ENCODE measurements around the gene CIAO2B.

Gene CIAO2B

DNA sequence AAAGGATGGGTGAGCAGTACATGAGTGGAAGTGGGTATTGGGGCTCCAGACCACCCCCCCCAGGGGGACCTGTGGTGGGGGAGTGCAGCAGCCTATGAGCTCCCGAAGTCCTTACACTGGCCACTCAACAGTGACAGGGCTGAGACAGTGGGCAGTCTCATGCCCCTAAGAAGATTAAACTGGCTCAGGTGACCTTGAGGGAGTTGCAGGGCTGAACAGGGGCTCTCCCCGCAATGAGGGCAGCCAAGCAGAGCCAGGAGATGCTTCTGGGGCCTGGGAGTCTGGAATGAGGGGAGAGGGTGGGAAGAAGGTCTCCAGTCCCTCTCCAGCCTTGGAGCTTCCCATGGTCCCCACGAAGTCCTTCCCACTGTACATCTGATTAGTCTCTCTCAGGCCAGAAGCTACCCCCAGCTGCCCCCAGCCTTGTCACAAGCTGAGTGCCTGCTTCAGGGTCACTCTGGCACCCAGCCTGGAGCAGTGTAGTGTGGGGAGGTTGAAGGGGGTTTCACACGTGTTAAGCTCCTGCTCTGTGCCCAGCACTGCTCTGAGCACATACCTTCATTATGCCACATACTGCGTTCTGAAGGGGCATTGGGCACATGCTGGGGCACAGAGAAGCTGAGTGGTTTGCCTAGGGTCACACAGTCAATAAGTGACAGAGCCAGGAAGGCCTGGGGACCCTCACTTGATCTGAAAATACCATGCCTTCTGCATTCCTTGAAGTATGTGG is 14.5 kb downstream of the CIAO2B start:
- no peak for DNase-seq

DNA sequence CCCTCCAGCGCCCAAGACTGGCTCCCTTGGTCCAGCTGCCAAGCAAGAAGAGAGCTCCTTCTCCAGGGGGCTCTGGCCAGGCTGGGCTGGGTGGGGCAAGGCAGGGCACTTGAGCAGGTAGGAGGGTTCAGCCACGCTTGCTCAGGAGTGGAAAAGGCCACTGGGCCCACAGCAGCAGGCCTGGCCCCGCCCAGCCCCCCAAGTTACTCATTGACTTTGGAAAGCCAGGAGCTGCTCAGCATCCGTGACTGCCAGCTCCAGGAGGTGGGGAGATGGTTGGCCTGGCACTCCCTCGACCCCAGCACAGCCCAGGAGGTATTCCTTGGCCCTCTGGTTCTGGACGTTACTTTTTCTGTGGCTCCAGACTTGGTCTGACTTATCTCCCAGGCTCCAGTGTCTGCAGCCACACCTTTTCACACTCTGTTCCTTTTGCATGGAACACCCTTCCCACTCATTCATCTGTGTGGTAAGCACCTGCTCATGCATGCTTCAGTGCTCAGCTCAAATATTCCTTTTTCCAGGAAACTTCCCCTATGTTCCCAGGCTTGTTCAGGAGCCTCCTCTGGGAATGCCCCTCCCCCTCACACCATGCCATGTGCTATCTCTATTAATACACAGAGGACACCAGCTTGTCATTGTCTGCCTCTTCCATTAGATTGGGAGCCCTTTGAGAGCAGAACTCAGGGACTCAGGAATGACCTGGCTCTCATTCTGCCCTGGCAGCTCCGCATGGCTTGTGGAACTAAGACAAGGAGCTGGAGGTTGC is 15.2 kb downstream of the CIAO2B start, which contains the start of gene CDH16:
TSS of gene CDH16 (minus strand) at position 83 of the 766 bp plus-strand sequence. CDS start 820 bp downstream, outside the sequence.
- no peak for DNase-seq

DNA sequence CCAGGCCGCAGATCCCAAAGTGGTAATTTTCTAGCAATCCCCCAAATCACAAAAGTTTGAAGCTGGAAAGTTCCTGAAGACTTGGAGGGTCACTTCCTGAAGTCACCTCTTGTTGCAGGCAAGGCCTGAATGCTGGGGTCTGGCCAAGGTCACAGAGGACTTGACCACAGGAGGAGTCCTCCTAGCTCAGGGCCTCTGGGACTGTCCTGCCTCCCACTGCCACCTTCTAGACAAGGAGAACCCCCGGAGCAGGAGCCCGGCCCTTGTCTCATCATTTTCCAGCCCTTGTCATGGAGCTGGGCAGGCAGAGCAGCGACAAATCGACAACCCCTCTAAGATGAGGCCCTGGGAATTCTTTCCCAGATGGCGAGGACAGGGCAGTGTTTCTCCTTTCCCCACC is 15.8 kb downstream of the CIAO2B start:
- DNase-seq: no peak

DNA sequence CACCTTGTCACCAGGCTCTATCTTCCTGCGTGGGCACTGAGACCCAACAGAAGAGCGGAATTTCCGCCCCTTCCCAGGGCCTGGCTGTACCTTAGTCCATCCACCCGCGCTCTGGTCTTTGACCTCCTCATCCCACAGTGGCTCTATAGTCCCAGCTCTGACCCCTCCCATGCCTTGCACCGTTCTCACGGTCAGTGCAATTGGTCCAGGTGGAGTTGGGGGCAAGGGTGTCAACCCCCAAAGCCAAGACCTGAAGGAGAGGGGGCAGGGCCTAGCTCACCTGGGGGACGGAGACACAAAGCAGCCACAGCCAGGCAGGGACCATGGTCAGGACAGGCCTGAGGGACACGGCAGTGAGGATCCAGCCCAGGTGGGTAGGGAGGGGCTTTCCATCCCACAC is 16.5 kb downstream of the CIAO2B start:
- DNase-seq: no peak

DNA sequence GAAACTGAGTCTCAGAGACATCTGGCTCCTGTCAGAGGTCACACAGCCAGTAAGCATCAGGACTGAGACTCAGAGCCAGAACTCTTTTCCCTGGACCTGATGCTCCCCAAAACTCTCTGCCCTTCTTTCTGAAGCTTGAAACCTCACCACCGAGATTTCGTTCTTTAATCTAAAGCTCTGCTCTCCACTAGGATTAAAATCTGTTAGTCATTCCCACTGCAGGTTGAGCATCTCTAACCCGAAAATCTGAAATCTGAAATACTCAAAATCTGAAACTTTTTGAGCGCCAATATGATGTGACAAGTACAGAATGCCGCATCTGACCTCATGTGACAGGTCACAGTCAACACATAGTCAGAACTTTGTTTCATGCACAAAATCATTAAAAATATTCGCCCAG is 17.7 kb downstream of the CIAO2B start:
- no peak for DNase-seq

DNA sequence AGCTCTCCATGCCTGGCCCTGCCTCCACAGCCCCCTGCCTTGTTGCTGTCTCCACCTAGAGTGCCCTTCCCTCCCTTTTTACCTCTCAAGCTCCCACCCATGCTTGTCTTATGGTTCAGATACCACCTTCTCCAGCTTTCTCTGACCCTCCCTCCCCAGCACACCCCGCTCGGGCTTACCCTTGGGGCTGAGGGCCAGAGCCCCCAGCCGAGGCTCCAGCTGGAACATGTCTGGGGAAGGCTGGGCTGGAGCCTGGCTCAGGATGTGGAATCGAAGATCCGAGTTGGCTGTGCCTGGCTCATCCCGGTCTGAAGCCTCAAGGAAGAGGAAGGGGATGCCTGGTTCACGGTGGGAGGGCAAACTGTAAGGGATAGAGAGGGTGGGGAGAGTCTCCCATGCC is 19.2 kb downstream of the CIAO2B start:
- no peak for DNase-seq

DNA sequence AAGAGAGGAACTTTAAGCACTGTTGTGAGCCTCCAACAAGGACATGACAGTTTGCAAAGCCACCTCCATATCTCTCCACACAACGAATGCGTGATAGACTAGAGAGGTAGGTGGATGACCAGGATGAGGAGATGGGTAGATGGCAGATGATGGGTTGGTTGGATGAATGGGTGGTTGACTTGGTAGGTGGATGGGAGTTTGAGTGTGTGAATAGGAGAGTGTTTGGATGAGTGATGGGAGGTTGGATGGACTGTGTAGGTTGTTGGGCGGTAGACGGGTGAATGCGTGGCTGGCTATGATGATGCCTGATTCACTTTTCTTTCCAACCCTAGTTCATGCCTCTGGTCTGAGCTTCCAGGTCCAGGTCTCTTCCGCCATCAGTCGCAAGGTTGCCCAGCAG is 19.7 kb downstream of the CIAO2B start:
- DNase-seq: no peak

DNA sequence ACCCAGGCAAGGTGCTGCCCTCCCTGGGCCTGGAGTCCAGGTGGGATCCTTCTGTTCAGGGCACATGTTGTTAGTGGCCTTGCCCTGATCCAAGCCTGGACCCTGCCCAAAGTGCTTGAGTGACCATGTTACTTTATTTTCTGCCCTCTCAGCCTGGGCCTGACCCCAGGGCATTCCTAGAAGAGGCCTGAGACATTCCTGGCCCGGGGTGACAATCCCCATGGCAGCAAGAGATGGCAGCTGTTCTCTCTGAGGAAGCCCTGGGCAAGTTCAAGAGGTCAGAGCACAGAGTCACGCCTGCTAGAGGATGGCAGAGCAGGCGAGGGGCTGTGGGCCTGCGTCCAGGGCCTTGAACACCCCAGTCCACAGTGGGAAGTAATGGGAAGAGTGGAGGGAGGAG is 20.5 kb downstream of the CIAO2B start:
- DNase-seq: no peak

DNA sequence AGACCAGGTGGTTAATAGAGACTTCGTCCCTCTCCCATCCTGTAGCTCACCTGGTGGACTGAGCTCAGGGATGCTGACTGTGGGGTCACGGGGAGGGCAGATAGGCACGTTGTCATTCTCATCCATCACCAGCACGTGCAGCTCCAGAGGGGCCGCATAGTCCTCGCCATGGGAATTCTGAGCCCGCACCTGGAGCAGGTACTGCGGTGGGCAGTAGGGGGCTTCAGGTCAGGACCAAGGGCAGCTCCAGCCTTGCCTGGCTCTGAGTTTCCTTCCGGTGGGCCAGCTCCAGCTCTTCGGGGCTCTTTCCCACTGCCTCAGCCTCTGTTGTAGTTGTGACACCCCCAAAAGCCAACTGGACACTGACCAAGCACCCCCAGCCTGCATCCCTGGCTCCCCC is 21.1 kb downstream of the CIAO2B start:
- no peak for DNase-seq

DNA sequence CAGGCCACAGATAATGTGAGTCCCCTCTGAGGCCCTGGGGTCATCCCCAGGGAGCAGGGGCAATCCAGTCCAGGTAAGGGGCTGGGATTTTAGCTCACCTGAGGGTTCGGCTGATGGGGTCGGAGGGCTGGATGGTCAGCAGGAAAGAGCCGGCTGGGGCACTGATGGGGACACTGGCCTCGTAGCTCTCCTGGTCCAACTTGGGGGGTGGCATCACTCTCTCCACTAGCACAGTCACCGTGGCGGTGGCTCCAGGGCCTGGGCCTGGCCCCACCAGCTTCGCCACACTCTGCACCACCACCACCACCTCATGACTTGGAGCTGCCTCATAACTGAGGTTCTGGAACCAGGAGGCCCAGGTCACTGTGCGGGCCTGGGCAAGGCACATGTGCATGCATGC is 22.4 kb downstream of the CIAO2B start:
- DNase-seq: no peak

DNA sequence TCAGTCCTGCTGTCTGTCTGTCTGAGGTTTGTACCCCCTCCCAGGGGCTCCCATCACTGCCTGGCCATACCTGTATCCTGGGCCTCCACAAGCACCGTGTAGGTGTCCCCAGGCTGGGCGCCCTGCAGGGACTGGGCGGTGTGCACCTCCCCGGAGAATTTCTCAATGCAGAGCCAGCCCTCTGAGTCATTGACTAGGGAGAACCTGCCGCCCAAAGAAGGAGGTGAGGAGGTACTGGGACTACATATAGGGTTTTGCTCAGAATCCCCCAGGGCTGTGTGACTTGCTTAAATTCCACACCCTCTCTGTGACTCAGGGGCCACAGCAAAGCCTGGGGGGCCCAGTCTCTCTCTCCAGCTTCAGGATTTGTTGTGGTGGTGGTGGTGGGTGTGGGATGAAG is 23.1 kb downstream of the CIAO2B start:
- DNase-seq: no peak

DNA sequence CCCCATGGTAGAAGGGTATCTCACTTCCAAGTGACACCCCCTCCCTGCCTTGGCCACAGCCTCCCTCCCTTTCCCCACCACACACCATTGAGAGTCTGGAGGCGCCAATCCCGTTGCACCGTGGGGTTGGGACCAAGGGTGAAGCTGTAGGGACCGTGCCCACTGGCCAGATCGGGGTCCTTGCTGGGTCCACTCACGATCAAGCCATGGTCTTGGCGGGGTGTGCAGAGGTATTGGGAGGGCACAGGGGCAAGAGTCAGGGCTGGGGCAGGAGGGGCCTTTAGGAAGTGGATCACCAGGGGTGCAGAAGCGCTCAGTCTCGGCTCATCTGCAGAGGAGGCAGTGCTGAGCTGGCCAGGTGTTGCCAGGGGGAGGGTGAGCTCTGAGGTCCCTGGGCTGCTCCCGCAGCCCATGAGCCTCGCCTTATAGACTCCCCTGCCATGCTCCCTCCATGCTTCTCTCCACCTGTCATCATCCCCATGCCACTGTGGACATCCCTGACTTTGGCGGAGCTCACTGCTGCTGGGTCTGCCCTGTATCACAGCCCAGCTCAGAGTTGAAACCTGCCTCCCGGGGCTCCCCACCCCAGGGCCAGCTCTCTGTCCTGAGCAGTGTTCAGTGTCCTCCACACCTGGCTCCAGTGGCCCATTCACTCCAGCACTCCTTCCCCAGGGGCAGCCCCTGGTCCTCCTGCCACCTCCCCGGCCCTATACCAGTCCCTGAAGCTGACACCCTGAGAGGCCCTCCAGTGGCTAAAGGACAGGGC is 23.8 kb downstream of the CIAO2B start:
- no peak for DNase-seq

DNA sequence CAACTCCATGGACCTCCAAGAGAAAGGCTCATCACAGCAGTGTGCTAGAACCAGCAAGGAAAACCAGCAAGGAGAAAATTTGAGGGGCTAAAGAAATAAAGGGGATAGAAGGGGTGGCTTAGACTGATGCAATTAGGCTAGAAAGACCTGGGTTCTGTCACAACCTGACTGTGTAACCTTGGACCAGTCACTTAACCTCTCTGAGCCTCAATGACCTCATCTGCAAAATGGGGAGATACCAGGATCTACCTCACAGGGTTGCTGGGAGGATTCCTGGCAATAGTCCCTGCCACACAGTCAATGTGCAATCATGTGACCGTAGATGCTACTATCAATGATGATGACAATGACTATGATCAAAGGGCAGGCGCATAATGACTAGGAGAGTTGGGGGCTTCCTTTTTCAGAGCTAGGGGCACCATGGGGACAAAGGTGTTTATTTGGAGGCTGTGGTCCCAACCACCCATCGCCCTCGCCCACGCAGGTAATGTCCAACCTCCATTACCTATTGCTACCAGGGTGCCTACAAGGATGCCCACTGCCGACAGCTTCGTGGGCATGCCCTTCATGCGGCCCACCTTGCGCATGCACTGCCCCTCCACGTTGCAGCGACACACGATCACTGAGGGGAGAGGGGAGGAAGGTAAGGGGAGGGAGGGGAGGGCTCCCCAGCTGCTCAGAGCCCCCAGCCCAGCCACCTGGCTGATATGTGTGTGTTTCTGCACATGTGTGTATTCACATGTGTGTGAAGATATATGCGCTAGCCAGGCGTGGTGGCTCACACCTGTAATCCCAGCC is 25.2 kb downstream of the CIAO2B start:
- no peak for DNase-seq

DNA sequence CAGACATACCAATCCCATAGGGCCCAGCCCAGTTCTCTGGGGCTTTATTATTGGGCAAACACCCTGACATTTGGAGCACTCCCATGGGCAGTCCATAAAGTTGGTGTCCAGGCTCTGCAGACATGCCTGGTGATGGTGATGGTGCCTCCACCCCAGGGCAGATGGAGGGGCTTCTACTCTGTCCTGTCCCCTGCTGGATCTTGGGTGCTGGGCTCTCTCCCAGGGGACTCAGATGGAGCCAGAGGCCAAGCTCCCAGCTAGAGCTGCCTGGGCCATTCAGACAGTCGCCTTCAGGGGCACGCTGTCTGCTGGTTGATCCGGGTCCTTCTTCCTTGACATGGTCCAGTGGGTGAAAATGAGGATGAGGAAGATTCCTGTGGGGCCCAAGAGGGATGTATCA is 26.1 kb downstream of the CIAO2B start:
- no peak for DNase-seq

DNA sequence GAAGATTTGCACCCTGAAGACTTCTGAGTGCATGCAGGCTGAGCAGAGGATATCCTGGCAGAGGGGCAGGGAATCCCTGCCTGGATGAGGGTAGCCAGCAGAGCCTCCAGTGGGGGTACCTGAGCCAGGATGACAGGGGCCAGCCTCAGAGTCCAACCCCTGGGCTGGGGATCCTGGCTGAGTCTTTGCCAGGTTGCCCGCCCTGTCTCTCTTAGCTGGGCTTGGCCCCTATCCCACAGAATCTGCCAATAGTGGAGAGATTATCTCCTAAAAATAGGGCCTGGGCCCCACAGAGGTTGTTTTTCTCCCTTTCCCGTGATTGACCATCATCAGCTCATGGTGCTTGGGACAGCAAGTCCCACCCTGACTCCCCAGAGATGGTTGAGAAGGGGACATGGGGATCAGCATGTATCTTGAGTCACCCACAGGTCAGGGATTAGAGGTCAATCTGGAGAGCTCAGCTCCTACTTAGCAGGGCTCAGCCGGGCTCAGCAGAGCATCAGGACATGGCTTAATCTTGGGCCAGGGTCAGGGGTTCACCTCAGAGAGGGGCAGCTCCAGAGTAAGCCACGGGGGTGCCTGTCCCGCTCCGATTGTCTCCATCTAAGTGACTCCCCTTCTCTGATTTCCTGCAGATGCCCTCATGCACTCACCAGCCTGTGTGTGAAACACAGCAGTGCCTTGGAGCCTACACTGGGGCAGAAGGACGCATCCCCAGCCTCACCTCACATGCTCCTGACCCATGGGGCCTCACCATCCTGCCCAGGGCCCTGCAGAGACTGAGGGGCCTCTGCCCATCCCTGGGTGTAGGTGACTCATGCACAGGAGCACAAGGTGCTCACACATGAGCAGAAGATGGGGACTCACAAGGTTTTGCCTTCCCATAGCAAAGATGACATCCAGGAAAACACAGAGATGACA is 27.0 kb downstream of the CIAO2B start:
- no peak for DNase-seq

DNA sequence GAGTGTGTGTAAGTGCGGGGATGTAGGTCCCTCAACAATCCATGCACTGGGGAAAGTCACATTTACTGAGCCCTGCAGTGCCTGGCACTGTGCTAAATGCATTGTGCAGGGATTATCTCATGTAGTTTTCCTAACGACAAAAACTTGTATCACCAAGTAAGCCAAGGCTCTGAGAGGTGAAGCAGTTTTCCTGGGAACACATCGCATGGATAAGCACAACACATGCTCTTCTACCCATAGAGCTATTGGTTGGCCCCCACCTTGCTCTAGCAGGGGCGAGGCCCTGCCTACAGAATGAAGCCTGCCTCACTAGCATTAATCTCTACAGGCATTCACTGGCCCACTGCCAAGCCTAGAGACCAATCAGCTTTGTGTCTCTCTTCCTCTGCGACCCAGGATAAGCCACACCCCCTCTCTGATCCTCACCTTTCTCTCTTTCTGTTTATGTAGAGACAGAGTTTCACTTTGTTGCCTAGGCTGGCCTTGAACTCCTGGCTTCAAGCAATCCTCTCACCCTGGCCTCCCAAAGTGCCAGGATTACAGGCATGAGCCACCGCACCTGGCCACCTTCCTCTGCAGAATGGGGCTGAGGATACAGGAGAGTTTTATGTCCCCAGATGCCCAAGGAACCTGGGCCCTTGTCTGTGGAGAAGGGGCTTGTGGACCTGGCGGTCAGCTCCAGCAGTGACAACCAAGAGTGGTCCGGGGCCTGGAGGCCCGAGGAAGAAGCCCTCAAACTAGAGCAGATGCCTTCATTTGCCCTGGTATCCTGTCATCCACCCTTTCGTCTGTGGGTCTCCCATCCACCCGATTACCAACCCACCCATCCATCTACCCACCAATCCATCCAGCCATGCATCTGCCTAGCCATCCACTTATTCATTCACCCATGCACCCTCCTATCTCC is 28.3 kb downstream of the CIAO2B start:
- DNase-seq: no peak

DNA sequence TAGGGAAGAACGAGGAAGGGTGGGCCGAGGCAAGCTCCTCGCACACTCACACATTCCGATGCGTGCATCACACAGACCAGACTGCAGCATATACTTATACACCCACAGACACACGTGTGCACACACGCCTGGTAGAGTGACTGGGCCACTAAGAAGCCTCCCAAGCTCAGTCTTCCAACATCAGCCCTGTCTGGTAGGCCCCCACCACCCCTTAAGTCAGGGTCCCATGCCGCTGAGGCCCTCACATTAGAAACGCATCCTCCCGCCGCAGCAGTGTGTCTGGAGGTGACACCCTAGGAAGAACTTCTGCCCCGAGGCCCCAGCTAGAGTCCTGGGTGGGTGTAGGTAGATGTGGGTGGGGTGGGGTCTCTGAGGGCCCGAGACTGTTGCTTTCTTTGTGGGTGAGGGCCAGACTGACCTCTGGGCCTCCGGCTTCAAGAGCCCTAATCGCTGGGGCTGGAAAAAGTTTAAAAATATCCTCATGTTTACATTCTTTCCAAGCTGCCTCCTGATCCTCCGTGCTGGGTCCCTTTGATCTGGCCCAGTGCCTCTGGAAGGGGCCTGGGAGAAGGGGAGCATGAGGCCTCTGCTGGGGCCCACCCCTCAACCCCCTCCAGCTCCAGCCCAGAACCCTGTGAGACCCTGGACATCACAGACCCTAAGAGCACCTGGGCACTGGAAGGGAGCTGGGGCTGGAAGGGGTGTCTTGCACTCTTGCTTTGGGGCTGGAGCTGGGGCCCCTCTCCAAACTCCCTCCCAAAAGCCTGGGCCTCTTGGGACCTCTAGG is 29.2 kb downstream of the CIAO2B start:
- no peak for DNase-seq

DNA sequence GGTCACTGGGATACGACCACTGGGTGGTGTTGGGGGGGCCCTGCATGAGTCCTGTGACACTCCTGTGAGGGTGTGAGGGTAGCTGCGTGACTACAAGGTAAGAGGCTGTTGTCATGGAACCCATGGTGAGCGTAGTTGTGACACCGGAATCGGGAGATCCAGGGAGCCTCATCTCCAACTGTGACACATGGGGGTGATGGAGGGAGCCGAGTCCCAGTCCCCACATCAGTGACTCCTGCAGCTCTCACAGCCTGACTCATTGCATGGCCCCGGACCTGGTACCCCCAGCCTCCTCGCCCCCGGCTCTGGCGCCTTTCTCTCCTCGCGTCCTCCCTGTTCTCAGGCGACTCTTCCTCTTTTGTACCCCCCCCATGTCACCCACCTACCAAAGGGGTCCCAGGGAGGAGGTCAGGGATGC is 29.8 kb downstream of the CIAO2B start:
- no peak for DNase-seq

DNA sequence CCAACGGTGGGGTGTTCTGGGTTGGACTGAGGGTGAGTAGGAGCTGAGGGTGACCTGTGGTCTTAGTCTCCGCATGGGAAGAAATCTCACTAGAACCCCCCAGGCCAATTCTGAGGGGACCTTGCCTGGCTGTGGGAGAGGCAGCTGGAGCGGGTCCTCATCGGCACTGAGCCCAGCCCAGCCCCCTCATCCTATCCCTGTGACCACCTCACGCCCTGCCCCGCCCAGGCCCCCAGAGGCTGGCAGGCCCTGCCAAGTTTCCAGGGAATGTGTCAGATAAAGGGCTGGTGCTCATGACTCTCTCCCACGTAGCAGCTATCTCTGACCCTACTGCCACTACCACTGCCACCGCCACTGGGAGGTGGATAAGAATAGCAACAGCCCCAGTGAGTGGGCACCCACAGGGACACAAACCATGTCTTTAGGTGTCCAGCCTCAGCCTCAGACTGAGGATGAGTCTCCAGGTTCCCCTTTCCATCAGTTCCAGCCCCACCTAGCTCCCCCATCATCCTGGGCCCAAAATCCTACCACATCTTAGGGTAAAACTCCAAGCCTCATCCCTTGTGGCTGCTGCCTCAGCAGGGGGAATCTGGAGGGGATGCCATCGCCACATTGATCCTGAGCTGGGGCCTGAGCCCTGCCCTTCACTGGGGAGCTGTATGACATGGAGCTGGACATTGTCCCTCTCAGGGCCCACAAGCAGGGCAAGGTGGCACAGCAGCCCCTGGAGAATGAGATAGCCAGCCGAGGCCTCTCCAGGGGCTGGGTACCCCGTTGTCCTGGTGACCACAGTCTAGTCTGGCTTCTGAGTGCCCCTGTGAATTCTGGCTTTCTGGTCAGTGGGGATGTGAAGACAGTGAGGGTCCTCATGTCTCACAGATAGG is 30.4 kb downstream of the CIAO2B start:
- DNase-seq: no peak

Data from inflammatory macrophage treated with lipopolysaccharide for 4 hours (primary cell).